Measurements from ENCODE around the gene TBC1D2B.

DNA sequence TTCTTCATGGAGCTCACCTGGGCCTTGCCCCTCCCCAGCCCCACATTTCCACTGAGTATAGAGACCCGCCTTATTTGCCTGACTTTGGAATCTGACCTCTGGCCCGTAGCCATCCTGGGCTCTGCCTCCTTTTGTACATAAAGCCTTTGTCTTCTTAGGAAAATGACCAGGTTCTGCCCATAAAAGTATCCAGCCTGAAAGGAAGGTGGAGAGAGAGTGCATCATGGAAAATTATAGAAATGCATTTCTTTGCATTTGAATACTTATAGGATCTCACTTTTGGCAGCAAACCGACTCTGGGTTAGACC lies 11.2 kb upstream of the TBC1D2B start:
- TF ChIP-seq, protein P1, sequence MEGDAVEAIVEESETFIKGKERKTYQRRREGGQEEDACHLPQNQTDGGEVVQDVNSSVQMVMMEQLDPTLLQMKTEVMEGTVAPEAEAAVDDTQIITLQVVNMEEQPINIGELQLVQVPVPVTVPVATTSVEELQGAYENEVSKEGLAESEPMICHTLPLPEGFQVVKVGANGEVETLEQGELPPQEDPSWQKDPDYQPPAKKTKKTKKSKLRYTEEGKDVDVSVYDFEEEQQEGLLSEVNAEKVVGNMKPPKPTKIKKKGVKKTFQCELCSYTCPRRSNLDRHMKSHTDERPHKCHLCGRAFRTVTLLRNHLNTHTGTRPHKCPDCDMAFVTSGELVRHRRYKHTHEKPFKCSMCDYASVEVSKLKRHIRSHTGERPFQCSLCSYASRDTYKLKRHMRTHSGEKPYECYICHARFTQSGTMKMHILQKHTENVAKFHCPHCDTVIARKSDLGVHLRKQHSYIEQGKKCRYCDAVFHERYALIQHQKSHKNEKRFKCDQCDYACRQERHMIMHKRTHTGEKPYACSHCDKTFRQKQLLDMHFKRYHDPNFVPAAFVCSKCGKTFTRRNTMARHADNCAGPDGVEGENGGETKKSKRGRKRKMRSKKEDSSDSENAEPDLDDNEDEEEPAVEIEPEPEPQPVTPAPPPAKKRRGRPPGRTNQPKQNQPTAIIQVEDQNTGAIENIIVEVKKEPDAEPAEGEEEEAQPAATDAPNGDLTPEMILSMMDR (IDR thresholded peaks at IDR 0.05; ENCODE audit: low read length) = no peak
- TF ChIP-seq EZH2 (optimal IDR thresholded peaks at IDR 0.05; ENCODE audit: low read depth, low read length) = no peak
